B cell (primary cell): ENCODE data around the gene SRC.

Experiments
- CTCF ChIP-seq: fragments of 200-600 bp; IDR thresholded peaks from one replicate; pipeline ENCODE4 v1.8.0; 2022; ENCODE audit warnings: antibody characterized with exemption, mild to moderate bottlenecking
- EZH2 ChIP-seq: IDR thresholded peaks from 2 replicates; pipeline ENCODE4 v1.6.1; 2012; ENCODE audit warnings: borderline replicate concordance, low read depth, mild to moderate bottlenecking, moderate library complexity, low read length; ENCODE audit not compliant: insufficient read depth, poor library complexity, severe bottlenecking

GRCh38 chr20:37372441-37372840, 26.5 kb downstream of the SRC start:
- TF ChIP-seq EZH2 (no peak), CTCF (no peak)
